ENCODE measurements around the gene TMEM132D.

TMEM132D gene

DNA sequence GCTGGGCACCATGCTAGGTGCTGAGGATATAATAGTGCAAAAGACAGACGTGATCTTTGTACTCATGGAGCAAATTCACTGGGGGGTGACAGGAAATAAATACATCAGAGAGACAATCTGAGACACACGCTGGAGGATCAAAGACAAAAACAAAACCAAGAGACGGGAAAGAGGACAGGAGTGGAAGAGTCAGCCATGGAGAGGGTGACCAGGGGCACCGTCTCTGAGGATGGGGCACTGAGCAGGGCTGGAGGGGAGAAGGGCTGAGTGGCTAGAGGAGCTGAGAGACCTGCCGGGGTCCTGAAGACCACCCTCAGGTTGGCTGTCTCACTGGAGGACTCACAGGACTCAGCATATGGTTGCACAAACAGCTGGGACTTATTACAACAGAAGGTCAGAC is 81.9 kb downstream of the TMEM132D start:
- Histone ChIP-seq H3K27me3 (replicated peaks; ENCODE audit: control insufficient read depth, insufficient read depth, low read length) (no peaks in the 10 kb centered on the region), H3K4me3 (replicated peaks; ENCODE audit: low read depth, low read length) (no peak overlapping the region), H3K36me3 (ENCODE audit: control insufficient read depth, insufficient read depth, low read length) (no peaks in the 10 kb centered on the region)
- DNase-seq (ENCODE audit: extremely low read depth, insufficient read length) = no peak
- TF ChIP-seq, protein P1, sequence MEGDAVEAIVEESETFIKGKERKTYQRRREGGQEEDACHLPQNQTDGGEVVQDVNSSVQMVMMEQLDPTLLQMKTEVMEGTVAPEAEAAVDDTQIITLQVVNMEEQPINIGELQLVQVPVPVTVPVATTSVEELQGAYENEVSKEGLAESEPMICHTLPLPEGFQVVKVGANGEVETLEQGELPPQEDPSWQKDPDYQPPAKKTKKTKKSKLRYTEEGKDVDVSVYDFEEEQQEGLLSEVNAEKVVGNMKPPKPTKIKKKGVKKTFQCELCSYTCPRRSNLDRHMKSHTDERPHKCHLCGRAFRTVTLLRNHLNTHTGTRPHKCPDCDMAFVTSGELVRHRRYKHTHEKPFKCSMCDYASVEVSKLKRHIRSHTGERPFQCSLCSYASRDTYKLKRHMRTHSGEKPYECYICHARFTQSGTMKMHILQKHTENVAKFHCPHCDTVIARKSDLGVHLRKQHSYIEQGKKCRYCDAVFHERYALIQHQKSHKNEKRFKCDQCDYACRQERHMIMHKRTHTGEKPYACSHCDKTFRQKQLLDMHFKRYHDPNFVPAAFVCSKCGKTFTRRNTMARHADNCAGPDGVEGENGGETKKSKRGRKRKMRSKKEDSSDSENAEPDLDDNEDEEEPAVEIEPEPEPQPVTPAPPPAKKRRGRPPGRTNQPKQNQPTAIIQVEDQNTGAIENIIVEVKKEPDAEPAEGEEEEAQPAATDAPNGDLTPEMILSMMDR (IDR thresholded peaks at IDR 0.05; ENCODE audit: insufficient read depth, low read length, poor library complexity, severe bottlenecking) = no peak

DNA sequence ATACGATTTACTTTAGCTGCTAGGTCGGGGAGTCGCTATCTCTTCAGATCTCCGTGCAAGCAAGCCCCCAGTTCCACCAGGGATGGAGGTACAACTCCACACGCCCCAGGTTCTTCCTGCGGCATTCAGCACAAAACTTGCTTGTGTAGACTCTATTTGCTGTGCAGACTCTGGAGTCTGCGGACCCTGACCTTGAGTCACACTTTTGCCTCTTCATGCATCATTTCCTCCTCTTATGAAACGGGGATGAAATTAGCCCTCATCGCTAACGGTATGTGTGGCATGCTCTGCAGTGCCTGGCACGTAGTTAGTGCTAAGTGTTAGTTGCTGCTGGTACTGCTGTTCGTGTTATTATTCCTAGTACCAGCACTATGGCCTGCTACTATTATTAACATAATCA is 84.4 kb downstream of the TMEM132D start:
- H3K4me3 ChIP-seq (replicated peaks; ENCODE audit: low read depth, low read length) = no peak overlapping the region
- TF ChIP-seq, protein P1 (IDR thresholded peaks at IDR 0.05; ENCODE audit: insufficient read depth, low read length, poor library complexity, severe bottlenecking) = no peak
- H3K36me3 ChIP-seq (ENCODE audit: control insufficient read depth, insufficient read depth, low read length) = no peaks in the 10 kb centered on the region
- no peaks in the 10 kb centered on the region for H3K27me3 ChIP-seq (replicated peaks; ENCODE audit: control insufficient read depth, insufficient read depth, low read length)
- DNase-seq (ENCODE audit: extremely low read depth, insufficient read length) = no peak

DNA sequence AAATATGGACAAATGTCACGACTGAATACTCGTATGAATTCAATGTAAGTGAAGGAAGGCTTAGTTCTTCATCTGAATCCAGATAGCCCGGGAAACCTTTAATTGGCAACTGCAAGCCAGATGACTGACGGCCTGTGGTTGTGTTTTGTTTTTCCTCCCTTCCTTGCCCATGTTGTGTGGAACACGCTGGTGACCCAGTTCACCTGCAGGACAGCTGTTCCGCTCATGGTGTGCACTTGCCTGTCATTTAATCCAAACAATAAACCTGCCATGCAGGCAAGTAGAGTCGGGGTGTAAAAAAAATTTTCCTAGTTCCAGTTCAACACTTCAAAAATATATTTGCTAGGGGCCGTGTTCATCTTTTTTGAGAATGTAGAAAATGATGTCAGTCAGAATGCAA is 88.0 kb downstream of the TMEM132D start:
- no peaks in the 10 kb centered on the region for H3K27me3 ChIP-seq (replicated peaks; ENCODE audit: control insufficient read depth, insufficient read depth, low read length)
- DNase-seq (ENCODE audit: extremely low read depth, insufficient read length) = no peak
- TF ChIP-seq, protein P1 (IDR thresholded peaks at IDR 0.05; ENCODE audit: insufficient read depth, low read length, poor library complexity, severe bottlenecking) = no peak
- no peak overlapping the region for H3K4me3 ChIP-seq (replicated peaks; ENCODE audit: low read depth, low read length)
- H3K36me3 ChIP-seq (ENCODE audit: control insufficient read depth, insufficient read depth, low read length) = no peaks in the 10 kb centered on the region

DNA sequence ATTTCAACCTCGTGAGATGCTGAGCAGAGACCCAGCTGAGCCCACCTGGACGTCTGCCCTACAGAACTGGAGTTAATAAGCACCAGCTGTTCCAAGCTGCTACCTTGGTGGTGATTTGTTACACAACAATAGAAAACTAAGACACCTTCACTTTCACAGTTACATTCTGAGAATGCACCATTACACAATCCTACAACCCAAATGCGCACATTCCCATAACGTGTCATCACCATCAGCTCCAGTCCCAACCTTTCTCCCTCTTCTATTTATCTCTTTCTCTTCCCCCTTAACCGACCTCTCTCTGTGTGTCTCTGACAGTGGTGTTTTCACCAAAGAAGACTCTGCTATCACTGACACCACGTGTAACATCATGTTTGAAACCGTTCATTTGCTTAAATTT is 91.9 kb downstream of the TMEM132D start:
- DNase-seq (ENCODE audit: extremely low read depth, insufficient read length) = no peak
- H3K27me3 ChIP-seq (replicated peaks; ENCODE audit: control insufficient read depth, insufficient read depth, low read length) = no peaks in the 10 kb centered on the region
- H3K4me3 ChIP-seq (replicated peaks; ENCODE audit: low read depth, low read length) = no peak overlapping the region
- TF ChIP-seq, protein P1 (IDR thresholded peaks at IDR 0.05; ENCODE audit: insufficient read depth, low read length, poor library complexity, severe bottlenecking) = no peak
- H3K36me3 ChIP-seq (ENCODE audit: control insufficient read depth, insufficient read depth, low read length) = no peaks in the 10 kb centered on the region

DNA sequence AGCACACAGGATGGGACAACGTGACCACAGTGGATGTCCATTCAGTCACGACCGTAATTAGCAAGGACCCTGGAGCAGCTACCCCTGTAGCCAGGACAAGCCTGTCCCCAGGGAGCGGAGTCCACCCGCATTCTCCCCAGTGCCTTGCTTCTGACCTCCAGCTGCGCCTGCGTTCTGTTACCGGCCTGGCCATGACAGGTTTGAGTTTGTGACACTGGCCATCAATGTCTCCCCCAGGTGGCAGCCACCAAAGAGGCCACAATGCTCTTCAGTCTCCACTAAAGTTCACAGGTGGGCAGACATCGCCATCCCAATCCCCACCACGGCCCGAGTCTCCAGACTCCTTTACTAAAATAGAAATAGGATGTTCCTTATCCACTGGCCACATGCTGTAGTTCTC is 96.7 kb downstream of the TMEM132D start:
- DNase-seq (ENCODE audit: extremely low read depth, insufficient read length) = no peak
- TF ChIP-seq, protein P1 (IDR thresholded peaks at IDR 0.05; ENCODE audit: insufficient read depth, low read length, poor library complexity, severe bottlenecking) = no peak
- Histone ChIP-seq H3K27me3 (replicated peaks; ENCODE audit: control insufficient read depth, insufficient read depth, low read length) (no peaks in the 10 kb centered on the region), H3K4me3 (replicated peaks; ENCODE audit: low read depth, low read length) (no peak overlapping the region), H3K36me3 (ENCODE audit: control insufficient read depth, insufficient read depth, low read length) (no peaks in the 10 kb centered on the region)

DNA sequence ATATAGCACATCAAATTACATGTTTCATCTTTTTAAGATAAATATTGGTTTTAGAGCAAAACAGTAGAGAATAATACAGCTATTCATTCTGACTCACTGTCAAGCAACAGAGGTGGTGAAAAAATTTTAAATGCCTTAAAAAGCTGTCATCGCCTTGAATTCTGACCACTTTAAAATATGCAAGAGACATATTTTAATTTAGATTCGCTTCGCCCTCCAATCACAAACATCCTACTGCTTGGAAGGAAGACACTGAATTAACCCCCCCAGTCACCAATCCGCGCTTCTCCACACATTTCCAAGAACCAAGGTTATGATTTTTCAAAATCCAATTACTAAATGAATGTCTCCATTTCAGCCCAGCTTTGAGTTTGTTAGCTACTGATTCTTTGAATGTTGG is 112.4 kb downstream of the TMEM132D start:
- TF ChIP-seq, protein P1 (IDR thresholded peaks at IDR 0.05; ENCODE audit: insufficient read depth, low read length, poor library complexity, severe bottlenecking) = no peak
- no peak for DNase-seq (ENCODE audit: extremely low read depth, insufficient read length)
- no peaks in the 10 kb centered on the region for H3K27me3 ChIP-seq (replicated peaks; ENCODE audit: control insufficient read depth, insufficient read depth, low read length)

More for the DNA sequence above, 112.4 kb downstream of the TMEM132D start:
- H3K36me3 ChIP-seq (ENCODE audit: control insufficient read depth, insufficient read depth, low read length) = no peaks in the 10 kb centered on the region
- H3K4me3 ChIP-seq (replicated peaks; ENCODE audit: low read depth, low read length) = no peak overlapping the region

All from GM06990 (cell line).